Cerebellar nuclear complex (tissue), 1 donor: ENCODE data around the gene POU3F1.
A peak's percentile ranks its signal among the peaks of the same experiment; 100 is the strongest.

ENCODE experiments used
- DNase-seq, 2 experiments: peaks; one replicate each; lab custom pipeline; 2025; lab: John Stamatoyannopoulos, UW

The POU3F1 gene

GRCh38 chr1:38028105-38028591, 18.4 kb downstream of the POU3F1 start:
- DNase-seq = no peak

- DNase-seq = no peak
Observed at GRCh38 chr1:38027201-38028104, 19.1 kb downstream of the POU3F1 start.

- no peak for DNase-seq
Observed at GRCh38 chr1:38026592-38027200, 19.9 kb downstream of the POU3F1 start.

GRCh38 chr1:38025664-38026063, 20.9 kb downstream of the POU3F1 start:
- no peak for DNase-seq

- no peak for DNase-seq
Observed at GRCh38 chr1:38025233-38025632, 21.4 kb downstream of the POU3F1 start.

GRCh38 chr1:38022810-38023209, 23.8 kb downstream of the POU3F1 start:
- no peak for DNase-seq

- no peak for DNase-seq
Observed at GRCh38 chr1:38021969-38022368, 24.6 kb downstream of the POU3F1 start.

- no peak for DNase-seq
Observed at GRCh38 chr1:38020396-38020795, 26.2 kb downstream of the POU3F1 start.

- DNase-seq = no peak
Observed at GRCh38 chr1:38018864-38019343, 27.7 kb downstream of the POU3F1 start.

GRCh38 chr1:38015978-38016725, 30.4 kb downstream of the POU3F1 start:
- no peak for DNase-seq

GRCh38 chr1:38014724-38015424, 31.7 kb downstream of the POU3F1 start:
- no peak for DNase-seq

GRCh38 chr1:38014171-38014570, 32.4 kb downstream of the POU3F1 start:
- no peak for DNase-seq

- no peak for DNase-seq
Observed at GRCh38 chr1:38013227-38013622, 33.4 kb downstream of the POU3F1 start.

GRCh38 chr1:38012363-38013226, 34.0 kb downstream of the POU3F1 start, which contains the start of gene UTP11:
UTP11 (plus strand) TSS chr1:38012734; CDS start chr1:38012803, 69 bp downstream.
- DNase-seq = peak; percentile 86 to 95

GRCh38 chr1:38009841-38010180, 36.8 kb downstream of the POU3F1 start:
- no peak for DNase-seq

- DNase-seq = no peak
Observed at GRCh38 chr1:38009088-38009840, 37.3 kb downstream of the POU3F1 start.

- no peak for DNase-seq
Observed at GRCh38 chr1:38006008-38006828, 40.4 kb downstream of the POU3F1 start.

GRCh38 chr1:38005195-38006007, 41.2 kb downstream of the POU3F1 start, which contains the start of gene FHL3:
FHL3 (minus strand) TSS chr1:38005514; CDS start chr1:37999412, 6,102 bp downstream.
- no peak for DNase-seq
